Effector CD8-positive, alpha-beta T cell (primary cell): ENCODE measurements around the gene TARP.

Experiments used
- DNase-seq: peaks from one replicate; lab custom pipeline; 2025; lab: John Stamatoyannopoulos, UW

The TARP gene

GRCh38 chr7:38215735-38216670, 57.4 kb downstream of the TARP start:
- DNase-seq: peak; percentile 62

- DNase-seq: no peak
These were observed 58.3 kb downstream of the TARP start for GRCh38 chr7:38215115-38215514.

GRCh38 chr7:38211940-38212339, 61.5 kb downstream of the TARP start:
- DNase-seq: no peak

GRCh38 chr7:38211486-38211885, 62.0 kb downstream of the TARP start:
- no peak for DNase-seq
